ENCODE results near the gene CD22.

GRCh38 chr19:35321291-35321690 lies 7.7 kb upstream of the CD22 start:
- no peak for TF ChIP-seq CTCF (IDR thresholded peaks at IDR 0.05)
- no peak for TF ChIP-seq POLR2AphosphoS5 (IDR thresholded peaks at IDR 0.05)
- no peak for TF ChIP-seq EP300 (IDR thresholded peaks at IDR 0.05)

Data from sigmoid colon (tissue), 4 donors.